Activated naive CD8-positive, alpha-beta T cell (primary cell): ENCODE results near the gene RNASET2.

Experiments used
- H3K27ac Mint-ChIP-seq: one replicate; pipeline ENCODE4 v1.8.0; 2021; ENCODE audit warnings: mixed read lengths
- H3K27me3 Mint-ChIP-seq: one replicate; pipeline ENCODE4 v1.8.0; 2021; ENCODE audit warnings: mixed read lengths
- H3K36me3 Mint-ChIP-seq: one replicate; pipeline ENCODE4 v1.8.0; 2021; ENCODE audit warnings: mixed read lengths
- H3K4me1 Mint-ChIP-seq: one replicate; pipeline ENCODE4 v1.8.0; 2021; ENCODE audit warnings: low read depth, mixed read lengths
- H3K4me3 Mint-ChIP-seq: one replicate; pipeline ENCODE4 v1.8.0; 2021; ENCODE audit warnings: mild to moderate bottlenecking, mixed read lengths
- H3K9me3 Mint-ChIP-seq: one replicate; pipeline ENCODE4 v1.8.0; 2021; ENCODE audit warnings: low read depth, mixed read lengths

Gene RNASET2

GRCh38 chr6:166942393-166943168 lies 13.8 kb downstream of the RNASET2 start:
- Mint-ChIP-seq H3K36me3 (peaks cover 6% of the 10 kb centered on the region), H3K4me3 (no peak overlapping the region), H3K27ac (peak overlapping the region; percentile 89), H3K9me3 (no peaks in the 10 kb centered on the region), H3K27me3 (no peaks in the 10 kb centered on the region), H3K4me1 (peaks cover 19% of the 10 kb centered on the region)

DNA sequence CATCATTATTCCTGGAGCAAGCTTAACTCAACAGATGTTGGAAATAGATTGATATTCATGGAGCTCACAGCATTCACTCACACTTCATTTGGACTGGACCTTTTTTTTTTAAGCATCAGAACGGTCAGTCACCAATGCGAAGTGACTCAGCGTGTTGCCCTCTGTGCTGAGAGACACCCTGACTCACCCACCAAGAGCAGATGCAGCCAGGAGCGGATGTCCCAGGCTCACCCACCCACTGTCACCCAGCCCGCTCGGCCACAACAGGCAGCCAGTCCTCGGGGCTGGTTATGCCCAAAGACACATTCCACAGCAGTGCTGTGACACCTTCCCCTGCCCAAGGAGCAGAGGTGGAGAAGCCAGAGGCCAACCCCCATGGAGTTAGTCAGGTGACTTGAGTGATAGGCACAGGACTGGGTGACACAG lies 15.7 kb downstream of the RNASET2 start:
- H3K4me1 Mint-ChIP-seq: peaks cover 31% of the 10 kb centered on the region
- peaks cover 4% of the 10 kb centered on the region for H3K36me3 Mint-ChIP-seq
- no peaks in the 10 kb centered on the region for H3K27me3 Mint-ChIP-seq
- H3K9me3 Mint-ChIP-seq: no peaks in the 10 kb centered on the region
- H3K4me3 Mint-ChIP-seq: no peak overlapping the region
- H3K27ac Mint-ChIP-seq: peak overlapping the region; percentile 28

GRCh38 chr6:166939894-166940293 lies 16.5 kb downstream of the RNASET2 start:
- H3K27ac Mint-ChIP-seq: no peak overlapping the region
- H3K27me3 Mint-ChIP-seq: no peaks in the 10 kb centered on the region
- H3K9me3 Mint-ChIP-seq: no peaks in the 10 kb centered on the region
- H3K4me1 Mint-ChIP-seq: peaks cover 36% of the 10 kb centered on the region
- H3K36me3 Mint-ChIP-seq: peaks cover 2% of the 10 kb centered on the region
- H3K4me3 Mint-ChIP-seq: no peak overlapping the region

- H3K27ac Mint-ChIP-seq: no peak overlapping the region
- H3K27me3 Mint-ChIP-seq: no peaks in the 10 kb centered on the region
- H3K4me1 Mint-ChIP-seq: peaks cover 37% of the 10 kb centered on the region
- H3K4me3 Mint-ChIP-seq: no peak overlapping the region
- H3K36me3 Mint-ChIP-seq: peaks cover 2% of the 10 kb centered on the region
- H3K9me3 Mint-ChIP-seq: no peaks in the 10 kb centered on the region
Measured at GRCh38 chr6:166939345-166939744, 17.0 kb downstream of the RNASET2 start.

DNA sequence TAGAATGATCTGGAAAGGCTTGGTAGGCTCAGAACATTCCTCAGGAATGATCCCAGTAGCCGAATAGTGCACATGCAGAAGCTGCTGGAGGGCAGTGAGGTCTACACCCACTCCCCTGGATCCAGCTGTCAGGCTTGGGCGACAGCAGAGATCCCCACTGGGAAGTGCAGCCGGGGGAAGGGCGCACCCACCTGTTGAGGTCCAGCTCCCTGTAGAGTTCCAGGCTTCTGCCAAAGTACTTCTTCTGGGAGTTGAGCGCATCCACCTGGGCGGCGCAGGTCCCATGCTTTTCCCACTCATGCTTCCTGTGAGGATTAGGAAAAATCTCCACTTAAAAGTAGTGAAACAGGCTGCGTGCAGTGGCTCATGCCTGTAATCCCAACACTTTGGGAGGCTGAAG lies 17.6 kb downstream of the RNASET2 start:
- H3K9me3 Mint-ChIP-seq: no peaks in the 10 kb centered on the region

DNA sequence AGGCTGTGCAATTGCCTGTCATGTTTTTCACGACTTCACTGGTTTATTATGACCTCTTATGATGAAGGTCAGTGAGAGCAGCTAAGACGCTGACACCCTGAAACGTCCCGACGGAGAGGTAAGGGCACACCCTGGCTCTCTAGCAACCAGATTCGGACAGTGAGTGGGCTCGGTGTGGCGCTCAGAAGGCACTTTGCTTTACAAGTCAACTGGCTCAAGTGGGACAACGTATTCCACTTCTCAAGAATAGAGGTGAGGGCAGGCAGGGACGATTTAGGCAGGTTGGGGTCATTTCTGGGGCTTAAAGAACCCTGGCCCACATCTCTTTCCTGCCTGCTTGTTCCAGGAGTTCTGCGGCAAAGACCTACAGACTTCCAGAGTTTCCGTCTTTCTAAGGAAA lies 18.2 kb downstream of the RNASET2 start:
- H3K9me3 Mint-ChIP-seq: no peaks in the 10 kb centered on the region
- H3K4me1 Mint-ChIP-seq: peaks cover 35% of the 10 kb centered on the region
- peaks cover 2% of the 10 kb centered on the region for H3K36me3 Mint-ChIP-seq
- H3K27me3 Mint-ChIP-seq: no peaks in the 10 kb centered on the region
- no peak overlapping the region for H3K4me3 Mint-ChIP-seq
- no peak overlapping the region for H3K27ac Mint-ChIP-seq

More for the DNA sequence above, 17.6 kb downstream of the RNASET2 start:
- no peak overlapping the region for H3K4me3 Mint-ChIP-seq
- H3K4me1 Mint-ChIP-seq: peaks cover 37% of the 10 kb centered on the region
- peaks cover 2% of the 10 kb centered on the region for H3K36me3 Mint-ChIP-seq
- H3K27me3 Mint-ChIP-seq: no peaks in the 10 kb centered on the region
- no peak overlapping the region for H3K27ac Mint-ChIP-seq

GRCh38 chr6:166937746-166938145 lies 18.6 kb downstream of the RNASET2 start:
- Mint-ChIP-seq H3K4me3 (no peak overlapping the region), H3K4me1 (peaks cover 33% of the 10 kb centered on the region), H3K9me3 (no peaks in the 10 kb centered on the region), H3K27ac (peak overlapping the region; percentile 28), H3K27me3 (no peaks in the 10 kb centered on the region), H3K36me3 (peaks cover 2% of the 10 kb centered on the region)

GRCh38 chr6:166936079-166936787 lies 20.1 kb downstream of the RNASET2 start:
- Mint-ChIP-seq H3K27me3 (no peaks in the 10 kb centered on the region), H3K4me3 (no peak overlapping the region), H3K36me3 (peaks cover 2% of the 10 kb centered on the region), H3K27ac (peak overlapping the region; percentile 83), H3K9me3 (no peaks in the 10 kb centered on the region), H3K4me1 (peaks cover 33% of the 10 kb centered on the region)

GRCh38 chr6:166935353-166935752 lies 21.0 kb downstream of the RNASET2 start:
- Mint-ChIP-seq H3K9me3 (no peaks in the 10 kb centered on the region), H3K27me3 (no peaks in the 10 kb centered on the region), H3K36me3 (peaks cover 2% of the 10 kb centered on the region), H3K4me3 (no peak overlapping the region), H3K4me1 (peaks cover 40% of the 10 kb centered on the region), H3K27ac (peak overlapping the region; percentile 78)

DNA sequence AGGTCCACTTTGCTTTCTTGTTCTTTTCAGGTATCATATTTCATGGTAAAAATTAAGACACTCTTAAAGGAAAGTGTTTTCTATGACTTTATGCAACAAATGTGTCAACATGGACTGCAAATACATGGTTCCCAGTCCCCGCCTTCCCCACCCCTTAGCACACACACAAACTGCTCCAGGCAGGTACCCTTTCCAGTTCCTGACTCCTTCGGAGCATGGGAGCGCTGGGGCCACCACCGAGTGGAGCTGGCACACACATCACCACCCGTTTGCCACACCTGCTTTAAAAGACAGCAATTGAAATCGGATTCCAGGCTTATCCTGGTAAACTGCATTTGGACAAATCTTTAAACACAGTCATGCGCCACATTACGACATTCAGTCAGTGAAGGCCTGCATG lies 22.2 kb downstream of the RNASET2 start:
- Mint-ChIP-seq H3K36me3 (peaks cover 2% of the 10 kb centered on the region), H3K4me3 (no peak overlapping the region), H3K27ac (no peak overlapping the region), H3K27me3 (no peaks in the 10 kb centered on the region), H3K9me3 (no peaks in the 10 kb centered on the region), H3K4me1 (peaks cover 50% of the 10 kb centered on the region)

DNA sequence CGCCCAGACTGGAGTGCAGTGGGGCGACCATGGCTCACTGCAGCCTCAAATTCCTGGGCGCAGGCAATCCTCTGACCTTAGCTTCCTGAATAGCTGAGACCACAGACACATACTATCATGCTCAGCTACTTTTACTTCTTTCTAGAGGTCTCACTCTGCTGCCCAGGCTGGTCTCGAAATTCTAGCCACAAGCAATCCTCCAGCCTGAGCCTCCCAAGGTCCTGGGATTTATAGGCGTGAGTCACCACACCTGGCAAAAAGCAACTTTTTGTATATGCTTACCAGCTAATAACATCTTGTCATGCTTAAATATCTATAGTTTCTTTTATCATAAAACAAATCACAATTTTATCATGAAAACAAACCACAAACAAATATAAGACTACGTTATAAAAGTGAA lies 23.0 kb downstream of the RNASET2 start:
- Mint-ChIP-seq H3K36me3 (peaks cover under 1% of the 10 kb centered on the region), H3K9me3 (no peaks in the 10 kb centered on the region), H3K27ac (no peak overlapping the region), H3K4me1 (peaks cover 50% of the 10 kb centered on the region), H3K4me3 (no peak overlapping the region), H3K27me3 (no peaks in the 10 kb centered on the region)

DNA sequence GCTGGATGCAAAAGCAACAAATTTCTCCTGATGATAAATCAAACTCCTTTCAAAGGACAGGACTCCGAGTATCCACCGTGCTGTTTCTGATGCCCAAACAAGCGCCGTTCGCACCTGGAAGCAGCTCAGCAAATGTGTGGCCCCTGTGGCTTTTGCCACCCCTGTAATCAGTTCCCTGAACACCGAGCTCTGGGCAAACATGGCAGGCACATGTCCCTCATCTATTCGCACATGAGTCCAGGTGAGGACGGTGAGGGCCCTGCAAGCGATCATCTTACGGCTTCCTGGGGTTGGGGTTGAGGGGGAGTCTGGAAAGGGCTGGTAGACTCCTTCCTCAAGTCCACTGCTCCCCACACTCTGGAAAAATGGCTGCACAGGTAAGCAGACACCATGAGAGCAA lies 23.7 kb downstream of the RNASET2 start:
- H3K36me3 Mint-ChIP-seq: peaks cover 2% of the 10 kb centered on the region
- H3K4me3 Mint-ChIP-seq: no peak overlapping the region
- H3K9me3 Mint-ChIP-seq: no peaks in the 10 kb centered on the region
- H3K27me3 Mint-ChIP-seq: no peaks in the 10 kb centered on the region
- H3K4me1 Mint-ChIP-seq: peaks cover 48% of the 10 kb centered on the region
- no peak overlapping the region for H3K27ac Mint-ChIP-seq

DNA sequence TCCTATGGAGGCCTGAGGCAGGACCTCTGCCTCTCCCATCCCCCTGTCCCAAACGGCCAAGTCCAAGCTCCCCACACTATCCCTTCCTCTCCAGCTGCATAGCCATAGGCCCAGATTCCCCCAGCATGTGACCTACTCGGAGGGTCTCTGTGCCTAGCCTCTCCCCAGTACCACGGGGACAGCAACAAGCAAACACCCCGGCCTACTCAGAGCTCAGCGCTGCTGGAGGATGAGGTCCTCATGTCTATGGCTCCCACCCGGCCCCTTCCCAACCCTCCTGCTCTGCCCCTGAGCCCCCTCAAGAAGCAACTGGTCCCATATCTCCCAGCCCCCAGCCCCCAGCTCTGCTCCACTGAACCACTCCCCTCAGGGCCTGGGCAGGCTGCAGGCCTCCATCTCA lies 24.2 kb downstream of the RNASET2 start:
- Mint-ChIP-seq H3K27ac (peak overlapping the region; percentile 54), H3K4me1 (peaks cover 48% of the 10 kb centered on the region), H3K4me3 (no peak overlapping the region), H3K27me3 (no peaks in the 10 kb centered on the region), H3K9me3 (no peaks in the 10 kb centered on the region), H3K36me3 (peaks cover 2% of the 10 kb centered on the region)

GRCh38 chr6:166931426-166931970 lies 24.9 kb downstream of the RNASET2 start:
- Mint-ChIP-seq H3K27ac (peak overlapping the region; percentile 54), H3K27me3 (no peaks in the 10 kb centered on the region), H3K4me3 (no peak overlapping the region), H3K36me3 (peaks cover 2% of the 10 kb centered on the region), H3K4me1 (peaks cover 43% of the 10 kb centered on the region), H3K9me3 (no peaks in the 10 kb centered on the region)

GRCh38 chr6:166930354-166930891 lies 25.9 kb downstream of the RNASET2 start:
- H3K27ac Mint-ChIP-seq: no peak overlapping the region
- no peak overlapping the region for H3K4me3 Mint-ChIP-seq
- H3K4me1 Mint-ChIP-seq: peaks cover 34% of the 10 kb centered on the region
- H3K9me3 Mint-ChIP-seq: no peaks in the 10 kb centered on the region
- H3K36me3 Mint-ChIP-seq: peaks cover 2% of the 10 kb centered on the region
- H3K27me3 Mint-ChIP-seq: no peaks in the 10 kb centered on the region
